GM04504 (cell line): ENCODE data around the gene SPEM2.

Source experiments
- DNase-seq: peaks from one replicate; pipeline ENCODE4 v3.0.0-alpha.2; 2012; ENCODE audit warnings: low read depth

The SPEM2 gene

GRCh38 chr17:7421186-7421585, 4.2 kb upstream of the SPEM2 start:
- DNase-seq = no peak

GRCh38 chr17:7423679-7424078, 1.7 kb upstream of the SPEM2 start:
- no peak for DNase-seq

GRCh38 chr17:7425756-7426155, 340 bp downstream of the SPEM2 start:
- DNase-seq = no peak

- no peak for DNase-seq
These were observed 917 bp downstream of the SPEM2 start for GRCh38 chr17:7426203-7426863.

GRCh38 chr17:7426896-7427489, 1.6 kb downstream of the SPEM2 start:
- no peak for DNase-seq

GRCh38 chr17:7427549-7427948, 2.1 kb downstream of the SPEM2 start:
- no peak for DNase-seq

GRCh38 chr17:7428557-7428956, 3.1 kb downstream of the SPEM2 start, which contains the start of gene SPEM3:
SPEM3 (plus strand) TSS chr17:7428857; CDS start chr17:7428903, 46 bp downstream.
- no peak for DNase-seq

GRCh38 chr17:7429722-7430121, 4.3 kb downstream of the SPEM2 start:
- DNase-seq = no peak

- DNase-seq = no peak
These were observed 5.8 kb downstream of the SPEM2 start for GRCh38 chr17:7431231-7431630.

- no peak for DNase-seq
These were observed 6.9 kb downstream of the SPEM2 start for GRCh38 chr17:7432296-7432695.

- no peak for DNase-seq
These were observed 10.5 kb downstream of the SPEM2 start for GRCh38 chr17:7435676-7436555.

- no peak for DNase-seq
These were observed 11.3 kb downstream of the SPEM2 start for GRCh38 chr17:7436556-7437368.

GRCh38 chr17:7437369-7437863, 12.0 kb downstream of the SPEM2 start:
- DNase-seq = no peak

- DNase-seq = no peak
These were observed 12.7 kb downstream of the SPEM2 start for GRCh38 chr17:7437950-7438614.

GRCh38 chr17:7438656-7439460, 13.4 kb downstream of the SPEM2 start:
- no peak for DNase-seq

GRCh38 chr17:7439462-7440112, 14.2 kb downstream of the SPEM2 start, which contains the start of gene FGF11:
FGF11 (plus strand) TSS chr17:7439512; CDS start chr17:7439621, 109 bp downstream.
- DNase-seq = no peak

GRCh38 chr17:7440113-7440833, 14.9 kb downstream of the SPEM2 start:
- no peak for DNase-seq

- DNase-seq = no peak
These were observed 15.4 kb downstream of the SPEM2 start for GRCh38 chr17:7440834-7441195.

- DNase-seq = no peak
These were observed 15.8 kb downstream of the SPEM2 start for GRCh38 chr17:7441266-7441665.
